Gastrocnemius medialis (tissue), 4 donors: ENCODE data around the gene SNAPC4. TPM values are rescaled to one million over a fixed set of nuclear protein-coding genes. Genes with fewer than 3 reads are reported as not detected.

Source experiments
- ATAC-seq, 2 donors: fragments of 150-250 bp; one replicate each; pipeline ENCODE4 v1.9.1; 2016
- DNase-seq, 2 donors: peaks; one replicate each; pipeline ENCODE4 v3.0.0-alpha.2; 2019
- H3K27ac ChIP-seq, 4 donors: fragments of 200-600 bp; sonication (generic); 1 replicate in 1 of 4; 2 replicates in 3 of 4; pipeline ENCODE4 v1.5.1; 2016 to 2018; ENCODE audit warnings: mild to moderate bottlenecking in 2 of 4, moderate library complexity in 1 of 4
- H3K27me3 ChIP-seq, 3 donors: fragments of 200-600 bp; sonication (generic) in 2 of 3; 1 replicate in 1 of 3; 2 replicates in 2 of 3; pipeline versions ENCODE4 v1.5.1 to v1.6.0; 2016 to 2019; ENCODE audit warnings: mild to moderate bottlenecking in 1 of 3, moderate library complexity in 1 of 3
- H3K36me3 ChIP-seq, 2 donors: fragments of 200-600 bp; sonication (generic) in 1 of 2; one replicate each; pipeline ENCODE4 v1.5.1; 2017 to 2018
- H3K4me1 ChIP-seq, 2 donors: fragments of 200-600 bp; sonication (generic) in 1 of 2; one replicate each; pipeline ENCODE4 v1.5.1; 2016 to 2017; ENCODE audit warnings: mild to moderate bottlenecking in 2 of 2
- H3K4me3 ChIP-seq, 4 donors: fragments of 200-600 bp; sonication (generic) in 3 of 4; 1 replicate in 1 of 4; 2 replicates in 3 of 4; pipeline ENCODE4 v1.5.1; 2016 to 2019; ENCODE audit warnings: mild to moderate bottlenecking in 2 of 4
- H3K9me3 ChIP-seq, 3 donors: fragments of 200-600 bp; sonication (generic) in 2 of 3; 1 replicate in 1 of 3; 2 replicates in 2 of 3; pipeline ENCODE4 v1.5.1; 2016 to 2019
- CTCF ChIP-seq, 5 experiments: fragments of 450-650 bp in 3 of 5; fragments of 200-600 bp in 2 of 5; sonication (generic) in 2 of 5; IDR thresholded peaks in 4 of 5; conservative IDR thresholded peaks in 1 of 5; 1 replicate in 4 of 5; 2 replicates in 1 of 5; pipeline ENCODE4 v1.5.1; 2016 to 2019; ENCODE audit warnings: antibody characterized with exemption in 5 of 5, mild to moderate bottlenecking in 3 of 5, moderate library complexity in 3 of 5
- POLR2A ChIP-seq, 2 donors: fragments of 450-650 bp; IDR thresholded peaks; one replicate each; pipeline ENCODE4 v1.6.1; 2017; ENCODE audit warnings: antibody characterized with exemption in 2 of 2, mild to moderate bottlenecking in 2 of 2, moderate library complexity in 2 of 2
- in situ Hi-C, 4 donors: fragments of 200-750 bp; cut with MboI; loops; one replicate each; pipeline versions ENCODE4 v1.15.0 to v1.8.0; 2017; ENCODE audit warnings: low sequenced_read_pairs in 4 of 4
- intact Hi-C: fragments of 100-400 bp; cut with DNase I; formaldehyde crosslinking; loops from one replicate; pipeline ENCODE4 v1.15.1; 2023; ENCODE audit warnings: low total_unique reads
- total RNA-seq, 4 donors: library from RNA; depleted of rRNA; stranded (reverse); fragments of >200 nt; gene quantifications; one replicate each; pipeline versions ENCODE4 v1.1.0 to v1.2.3, GENCODE V29; 2016

SNAPC4 gene
- total RNA-seq, 4 donors from 2014 or later = 2.3 to 6.0 (median 3.9) TPM

GRCh38 chr9:136395345-136396218 lies 4.4 kb downstream of the SNAPC4 start:
- DNase-seq = no peak
- Histone ChIP-seq H3K4me1 (peaks cover 12 to 15% of the 10 kb centered on the region in 2 donors), H3K9me3 (no peaks in the 10 kb centered on the region), H3K27ac (no peak overlapping the region), H3K4me3 (no peak overlapping the region), H3K36me3 (peaks cover 0 to 57% of the 10 kb centered on the region in 2 donors), H3K27me3 (no peaks in the 10 kb centered on the region)
- TF ChIP-seq POLR2A (IDR thresholded peaks at IDR 0.05) (no peak), CTCF (IDR thresholded peaks at IDR 0.05 in 4 of 5, conservative IDR thresholded peaks at IDR 0.05 in 1 of 5) (no peak)
- intact Hi-C loops (no loop called here), in situ Hi-C loops (no loop called here)
- no peak for ATAC-seq

DNA sequence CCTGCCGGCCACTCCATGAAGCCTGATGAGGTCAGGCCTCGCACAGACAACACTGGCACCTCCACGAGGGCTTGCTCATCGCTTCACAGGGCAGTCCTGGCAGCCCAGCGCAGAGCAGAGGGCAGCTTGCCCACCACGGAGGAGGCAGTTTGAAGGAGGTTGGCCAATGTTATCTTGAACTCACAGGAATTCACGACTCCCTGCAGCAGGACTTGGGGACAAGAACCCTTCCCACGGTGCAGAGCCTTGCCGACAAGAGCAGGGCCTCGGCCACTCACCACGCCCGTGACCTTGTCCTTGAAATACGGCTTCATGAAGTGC lies 5.0 kb downstream of the SNAPC4 start:
- TF ChIP-seq POLR2A (IDR thresholded peaks at IDR 0.05) (no peak), CTCF (IDR thresholded peaks at IDR 0.05 in 4 of 5, conservative IDR thresholded peaks at IDR 0.05 in 1 of 5) (no peak)
- no peak for ATAC-seq
- in situ Hi-C loops (no loop called here), intact Hi-C loops (no loop called here)
- DNase-seq = no peak
- peaks cover 9 to 11% of the 10 kb centered on the region in 2 donors for H3K4me1 ChIP-seq
- peaks cover 0 to 57% of the 10 kb centered on the region in 2 donors for H3K36me3 ChIP-seq
- no peaks in the 10 kb centered on the region for H3K27me3 ChIP-seq
- no peak overlapping the region for H3K27ac ChIP-seq
- no peaks in the 10 kb centered on the region for H3K9me3 ChIP-seq
- no peak overlapping the region for H3K4me3 ChIP-seq

- H3K27me3 ChIP-seq = no peaks in the 10 kb centered on the region
- ATAC-seq (no peak), DNase-seq (no peak)
- H3K4me3 ChIP-seq = no peak overlapping the region
- TF ChIP-seq CTCF (IDR thresholded peaks at IDR 0.05 in 4 of 5, conservative IDR thresholded peaks at IDR 0.05 in 1 of 5) (no peak), POLR2A (IDR thresholded peaks at IDR 0.05) (no peak)
- in situ Hi-C loops (no loop called here), intact Hi-C loops (no loop called here)
- H3K27ac ChIP-seq = no peak overlapping the region
- peaks cover 0 to 58% of the 10 kb centered on the region in 2 donors for H3K36me3 ChIP-seq
- H3K9me3 ChIP-seq = no peaks in the 10 kb centered on the region
- H3K4me1 ChIP-seq = peaks cover 9 to 10% of the 10 kb centered on the region in 2 donors
Measured at GRCh38 chr9:136394312-136395019, 5.5 kb downstream of the SNAPC4 start.

DNA sequence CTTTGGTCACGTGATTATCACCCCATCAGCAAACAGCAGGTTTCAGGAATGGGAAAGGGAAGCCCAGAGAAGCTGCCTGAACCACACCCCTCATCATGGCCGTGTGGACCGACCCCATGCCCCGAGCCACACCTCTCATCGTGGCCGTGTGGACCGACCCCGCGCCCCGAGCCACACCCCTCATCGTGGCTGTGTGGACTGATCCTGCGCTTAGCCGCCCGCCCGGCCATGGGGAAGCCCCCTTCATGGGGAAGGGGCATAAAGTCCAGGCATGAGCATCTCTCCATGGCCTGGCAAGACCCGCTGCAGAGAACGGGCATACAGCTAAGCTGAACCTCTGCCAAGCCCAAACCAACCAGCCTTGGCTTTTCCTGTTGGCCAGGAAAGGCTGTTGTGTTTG lies 6.4 kb downstream of the SNAPC4 start:
- H3K4me3 ChIP-seq = no peak overlapping the region
- intact Hi-C loops = no loop called here
- H3K9me3 ChIP-seq = no peaks in the 10 kb centered on the region
- DNase-seq (no peak), ATAC-seq (no peak)
- peaks cover 0 to under 1% of the 10 kb centered on the region in 2 donors for H3K4me1 ChIP-seq
- no peak for TF ChIP-seq CTCF (IDR thresholded peaks at IDR 0.05 in 4 of 5, conservative IDR thresholded peaks at IDR 0.05 in 1 of 5)
- TF ChIP-seq POLR2A (IDR thresholded peaks at IDR 0.05) = no peak
- H3K27ac ChIP-seq = no peak overlapping the region
- no peaks in the 10 kb centered on the region for H3K27me3 ChIP-seq
- in situ Hi-C loops = no loop called here
- H3K36me3 ChIP-seq = peaks cover 0 to 63% of the 10 kb centered on the region in 2 donors
